Effector CD4-positive, alpha-beta T cell (primary cell): Measurements from ENCODE around the gene S100A13.
"Not testable (repeated sequence)": the region's sequence is repeated elsewhere in the genome, so short reads cannot be mapped to it uniquely, and the experiment has no call there.

Experiments used
- DNase-seq: peaks from one replicate; pipeline ENCODE4 v3.0.0-alpha.2; 2020

The S100A13 gene

DNA sequence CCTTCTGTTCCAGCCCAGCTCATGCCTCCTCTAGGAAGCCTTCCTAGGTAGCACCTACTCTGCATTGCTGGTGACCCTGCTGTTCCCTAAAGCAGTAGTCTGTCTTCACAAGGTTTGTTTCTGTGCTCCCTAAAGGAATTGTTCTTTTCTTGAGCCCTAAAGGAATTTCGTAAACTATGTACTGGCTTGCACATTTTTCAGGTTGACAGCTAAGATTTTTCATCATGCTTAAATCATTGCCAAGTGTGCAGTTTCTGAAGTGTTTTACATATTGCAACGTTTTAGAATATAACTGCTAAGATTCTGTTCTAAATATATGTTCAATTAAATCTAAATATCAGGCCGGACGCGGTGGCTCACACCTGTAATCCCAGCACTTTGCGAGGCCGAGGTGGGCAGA is 27.5 kb downstream of the S100A13 start:
- no peak for DNase-seq

DNA sequence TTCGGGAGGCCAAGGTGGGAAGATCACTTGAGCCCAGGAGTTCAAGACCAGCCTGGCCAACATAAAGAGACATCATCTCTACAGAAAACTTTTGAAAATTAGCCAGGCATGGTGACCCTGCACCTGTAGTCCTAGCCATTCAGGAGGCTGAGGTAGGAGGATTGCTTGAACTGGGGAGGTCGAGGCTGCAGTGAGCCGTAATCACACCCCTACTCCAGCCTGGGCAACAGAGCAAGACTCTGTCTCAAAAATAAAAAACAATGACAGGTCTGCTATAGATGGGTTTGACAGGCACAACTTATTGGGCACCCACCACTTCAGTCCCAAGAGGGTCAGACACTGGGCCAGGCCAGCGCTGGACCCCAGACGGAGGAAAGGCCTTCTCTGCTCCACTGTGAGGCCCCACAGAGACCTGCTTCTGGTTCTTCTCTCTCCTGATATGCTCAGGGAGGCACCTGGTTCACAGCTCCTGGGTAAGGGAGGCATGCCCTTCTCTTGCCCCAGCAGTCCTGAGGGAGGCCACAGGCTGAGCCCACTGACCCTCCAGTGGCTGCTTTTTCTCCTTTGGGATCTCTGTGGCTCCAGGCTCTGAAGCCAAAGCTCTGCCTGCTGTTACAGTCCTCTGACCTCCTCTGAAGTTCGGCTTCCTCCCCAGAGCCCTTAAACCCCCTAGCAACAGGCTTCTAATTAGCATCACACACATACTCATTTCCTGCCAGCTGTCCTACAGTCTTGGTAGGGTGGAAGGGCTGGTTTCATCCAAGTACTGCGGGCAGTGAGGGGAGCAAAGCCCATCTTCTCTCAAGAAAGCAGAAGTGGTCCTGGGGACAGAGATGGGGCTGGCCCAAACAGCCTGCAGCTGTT is 28.8 kb downstream of the S100A13 start:
- DNase-seq, result no peak

DNA sequence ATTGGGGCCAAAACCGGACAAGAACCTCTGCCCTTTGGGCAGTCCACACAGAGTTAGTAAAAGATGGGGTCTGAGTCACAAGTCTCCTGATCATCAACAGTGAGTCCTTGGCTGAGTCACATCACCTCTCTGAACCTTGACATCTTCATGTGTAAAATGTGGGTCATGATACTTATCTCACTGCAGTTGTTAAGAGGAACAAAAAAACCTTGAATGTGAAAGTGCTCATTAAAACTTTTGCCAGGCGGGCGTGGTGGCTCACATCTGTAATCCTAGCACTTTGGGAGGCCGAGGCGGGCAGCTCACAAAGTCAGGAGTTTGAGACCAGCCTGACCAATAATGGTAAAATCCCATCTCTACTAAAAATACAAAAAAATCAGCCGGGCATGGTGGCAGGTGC is 30.1 kb downstream of the S100A13 start:
- no peak for DNase-seq

DNA sequence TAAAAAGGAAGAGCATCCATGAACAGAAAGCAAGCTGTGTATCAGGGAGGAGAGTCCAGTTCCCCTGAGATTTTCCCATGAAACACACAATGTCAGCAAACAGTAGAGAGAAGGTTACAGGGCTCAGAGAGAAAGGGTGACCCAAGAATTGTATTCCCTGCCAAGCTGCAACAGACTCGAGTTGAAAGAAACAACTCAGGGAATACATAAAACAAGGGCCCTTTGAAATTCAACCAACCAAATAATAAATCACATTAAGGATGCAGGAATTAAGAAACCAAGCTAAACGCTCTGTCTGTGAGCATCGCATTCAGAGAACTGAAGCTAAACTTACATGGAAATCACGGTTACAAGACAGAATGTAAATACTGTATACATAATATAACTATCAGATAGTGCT is 34.6 kb downstream of the S100A13 start:
- DNase-seq, result no peak

DNA sequence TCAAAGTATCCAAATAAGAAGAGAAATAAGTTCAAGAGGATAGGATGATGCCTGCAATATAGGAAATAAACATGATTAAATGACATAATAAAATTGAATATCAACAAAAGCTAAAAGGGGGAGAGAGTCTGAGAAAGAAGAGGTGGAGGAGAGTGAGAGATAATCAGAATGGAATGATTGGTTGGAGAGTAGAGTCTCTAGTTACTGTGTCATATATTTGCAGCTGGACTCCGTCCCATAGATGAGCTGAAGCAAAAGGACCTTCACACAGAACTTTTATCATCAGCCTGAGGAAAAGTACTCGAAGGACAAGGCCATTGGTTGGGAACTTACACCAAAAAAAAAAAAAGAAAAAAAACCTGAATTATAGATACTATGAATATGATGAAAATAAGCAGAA is 38.8 kb downstream of the S100A13 start:
- no peak for DNase-seq

DNA sequence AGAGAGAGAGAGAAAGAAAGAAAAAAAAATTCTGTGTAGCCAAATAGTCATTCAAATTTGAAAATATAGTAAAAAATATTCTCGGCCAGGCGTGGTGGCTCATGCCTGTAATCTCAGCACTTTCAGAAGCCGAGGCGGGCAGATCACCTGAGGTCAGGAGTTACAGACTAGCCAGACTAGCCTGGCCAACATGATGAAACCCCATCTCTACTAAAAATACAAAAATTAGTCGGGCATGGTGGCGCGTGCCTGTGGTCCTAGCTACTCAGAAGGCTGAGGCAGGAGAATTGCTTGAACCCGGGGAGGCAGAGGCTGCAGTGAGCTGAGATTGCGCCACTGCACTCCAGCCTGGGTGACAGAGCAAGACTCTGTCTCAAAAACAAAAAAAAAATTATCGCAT is 39.3 kb downstream of the S100A13 start:
- not testable (repeated sequence) for DNase-seq

DNA sequence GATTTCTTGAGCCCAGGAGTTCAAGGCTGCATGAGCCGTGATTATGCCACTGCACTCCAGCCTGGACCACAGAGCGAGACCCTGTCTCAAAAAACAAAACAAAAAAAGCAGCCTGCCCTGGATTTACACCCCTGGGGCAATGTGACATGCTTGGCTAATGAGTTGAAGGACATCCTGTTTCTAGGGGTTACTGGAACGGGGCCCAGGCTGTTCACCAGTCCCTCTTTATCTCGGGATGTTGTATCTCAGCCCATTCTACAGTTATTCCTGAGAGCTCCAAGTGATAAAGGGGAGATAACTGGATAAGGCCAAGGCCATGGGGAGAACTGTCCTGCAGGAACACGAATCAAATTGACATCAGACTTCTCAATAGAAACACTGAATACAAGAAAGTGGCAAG is 40.0 kb downstream of the S100A13 start:
- DNase-seq, result no peak

DNA sequence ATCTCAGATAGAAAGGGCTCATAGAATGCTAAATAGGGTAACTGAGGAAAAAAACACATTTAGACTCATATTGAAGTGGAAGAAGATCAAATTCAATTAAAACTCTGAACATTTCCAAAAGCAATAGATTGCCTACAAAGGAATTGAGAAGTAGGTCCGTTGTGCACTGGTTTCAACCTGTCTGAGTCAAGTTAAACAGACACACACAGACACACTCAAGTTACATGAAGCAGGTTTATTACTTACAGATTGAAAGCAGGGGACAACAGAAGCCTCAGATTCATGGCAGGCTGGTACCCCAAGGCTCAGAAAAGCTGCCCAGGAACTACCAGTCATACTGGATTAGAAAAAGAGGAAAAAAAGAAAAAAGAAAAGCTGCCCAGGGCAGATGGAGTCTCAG is 41.0 kb downstream of the S100A13 start:
- DNase-seq, result no peak

DNA sequence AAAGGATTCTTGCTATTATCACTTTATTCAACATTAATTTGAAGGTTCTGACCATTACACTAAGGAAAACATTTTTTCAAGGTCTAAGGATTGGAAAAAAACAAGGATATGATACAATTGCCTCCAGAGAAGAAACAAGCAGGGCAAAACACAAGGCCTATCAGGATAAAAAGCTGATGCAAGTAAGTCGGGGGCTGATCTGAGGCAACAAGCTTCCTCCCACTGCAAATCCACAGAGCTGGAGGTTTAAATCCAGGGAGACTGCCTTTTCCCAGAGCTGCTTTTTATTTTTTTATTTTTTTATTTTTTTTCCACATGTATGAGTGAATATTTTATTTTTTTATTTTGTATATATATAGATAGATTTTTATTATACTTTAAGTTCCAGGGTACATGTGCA is 42.3 kb downstream of the S100A13 start:
- no peak for DNase-seq

DNA sequence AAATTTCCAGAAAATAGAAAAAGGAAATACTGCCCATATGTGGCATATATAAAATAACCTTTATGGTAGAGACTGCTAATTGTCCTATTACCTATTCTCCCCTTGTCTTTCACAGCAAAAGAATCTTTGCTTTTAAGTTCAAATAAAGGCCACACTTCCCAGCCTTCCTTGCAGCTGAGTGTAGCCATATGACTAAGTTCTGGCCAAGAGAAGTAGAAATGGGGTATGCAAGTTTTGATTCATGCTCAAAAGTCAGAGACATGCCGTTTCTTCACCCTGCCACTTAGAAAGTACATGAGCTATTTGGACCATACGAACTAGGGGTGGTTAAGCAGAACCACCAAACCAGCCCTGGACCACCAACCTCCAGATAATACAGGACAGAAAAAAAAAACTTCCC is 43.3 kb downstream of the S100A13 start:
- DNase-seq, result no peak

DNA sequence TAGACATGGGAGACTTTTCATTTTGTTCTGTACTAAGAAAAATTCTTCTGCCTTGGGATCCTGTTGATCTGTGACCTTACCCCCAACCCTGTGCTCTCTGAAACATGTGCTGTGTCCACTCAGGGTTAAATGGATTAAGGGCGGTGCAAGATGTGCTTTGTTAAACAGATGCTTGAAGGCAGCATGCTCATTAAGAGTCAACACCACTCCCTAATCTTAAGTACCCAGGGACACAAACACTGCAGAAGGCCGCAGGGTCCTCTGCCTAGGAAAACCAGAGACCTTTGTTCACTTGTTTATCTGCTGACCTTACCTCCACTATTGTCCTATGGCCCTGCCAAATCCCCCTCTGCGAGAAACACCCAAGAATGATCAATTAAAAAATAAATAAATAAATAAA is 43.8 kb downstream of the S100A13 start:
- not testable (repeated sequence) for DNase-seq

DNA sequence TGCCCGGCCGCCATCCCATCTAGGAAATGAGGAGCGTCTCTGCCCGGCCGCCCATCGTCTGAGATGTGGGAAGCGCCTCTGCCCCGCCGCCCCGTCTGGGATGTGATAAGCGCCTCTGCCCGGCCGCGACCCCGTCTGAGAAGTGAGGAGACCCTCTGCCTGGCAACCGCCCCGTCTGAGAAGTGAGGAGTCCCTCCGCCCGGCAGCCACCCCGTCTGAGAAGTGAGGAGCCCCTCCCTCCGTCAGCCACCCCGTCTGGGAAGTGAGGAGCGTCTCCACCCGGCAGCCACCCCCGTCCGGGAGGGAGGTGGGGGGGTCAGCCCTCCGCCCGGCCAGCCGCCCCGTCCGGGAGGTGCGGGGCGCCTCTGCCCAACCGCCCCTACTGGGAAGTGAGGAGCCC is 44.5 kb downstream of the S100A13 start:
- not testable (repeated sequence) for DNase-seq

DNA sequence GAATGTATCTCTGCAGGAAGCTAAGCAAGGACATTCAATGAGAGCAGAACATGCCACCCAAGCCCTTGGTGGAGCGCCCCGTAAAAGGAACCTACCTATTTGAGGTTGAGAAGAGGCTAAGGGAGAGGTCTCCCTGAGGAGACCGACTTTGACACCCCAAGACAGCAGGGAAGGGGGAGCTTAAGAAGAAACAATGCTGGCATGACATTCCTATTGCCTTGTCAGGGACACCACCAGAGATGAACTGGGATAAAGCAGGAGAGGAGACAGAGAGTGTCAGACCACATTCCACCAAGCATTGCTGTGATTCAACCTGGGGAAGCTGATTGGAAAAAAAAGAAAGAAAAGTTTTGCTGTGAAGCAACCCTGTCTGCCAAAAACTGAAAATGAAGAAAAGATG is 48.4 kb downstream of the S100A13 start:
- DNase-seq, result no peak

DNA sequence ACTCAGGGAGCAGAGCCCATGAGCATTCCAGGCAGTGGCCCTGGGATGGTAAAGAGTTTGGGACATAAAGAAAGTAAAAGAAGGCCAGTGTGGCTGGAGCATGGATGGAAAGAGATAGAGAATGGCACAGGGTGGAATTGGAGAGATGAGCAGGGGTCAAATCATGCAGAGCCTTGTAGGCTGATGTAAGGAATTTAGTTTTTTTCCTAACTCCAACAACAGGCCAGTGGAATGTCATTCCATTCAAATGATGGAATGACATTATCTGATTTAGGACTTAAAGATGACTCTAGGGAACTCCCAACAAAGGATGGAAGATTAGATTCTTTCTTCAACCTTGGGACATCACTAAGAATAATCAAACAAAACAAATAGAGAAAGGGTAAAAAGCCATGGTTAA is 48.8 kb downstream of the S100A13 start:
- DNase-seq, result no peak

DNA sequence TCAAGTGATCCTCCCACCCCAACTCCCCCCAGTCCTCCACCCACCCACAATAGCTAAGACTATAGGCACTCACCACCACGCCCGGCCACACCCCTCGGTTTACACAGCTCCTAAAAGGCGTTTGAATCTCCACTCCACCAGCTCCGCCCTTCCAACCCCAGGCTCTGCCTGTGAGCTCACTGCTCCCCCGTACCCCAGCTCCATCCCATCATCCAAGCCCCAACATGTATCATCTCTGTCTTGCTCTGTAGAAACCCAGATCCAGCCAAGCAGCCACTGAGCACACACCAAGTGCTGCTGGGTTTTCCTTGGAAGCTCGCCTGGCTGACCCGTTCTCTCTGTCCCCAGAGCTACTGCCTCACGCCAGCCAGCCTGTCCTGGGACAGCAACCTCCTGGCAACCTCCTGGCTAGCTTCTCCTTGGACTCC is 49.7 kb downstream of the S100A13 start:
- DNase-seq, result no peak

DNA sequence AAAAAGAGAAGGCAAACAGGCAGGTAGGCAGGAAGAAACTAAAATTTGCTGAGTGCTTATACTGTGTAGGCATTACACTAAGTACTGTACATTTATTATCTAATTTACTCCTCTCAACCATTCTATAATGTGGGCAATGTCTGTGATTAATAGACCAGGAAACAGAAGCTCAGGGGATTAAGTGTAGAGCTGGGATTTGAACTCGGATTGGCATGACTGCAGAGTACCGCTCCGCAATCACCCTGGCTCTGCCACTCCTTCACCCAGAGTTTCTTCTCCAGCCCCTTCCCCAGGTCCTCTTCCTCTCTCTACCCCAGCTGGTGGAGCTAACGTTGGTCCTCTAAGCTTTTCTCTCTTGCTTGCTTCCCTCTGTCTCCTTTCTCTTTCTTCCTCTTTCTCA is 50.2 kb downstream of the S100A13 start:
- no peak for DNase-seq

DNA sequence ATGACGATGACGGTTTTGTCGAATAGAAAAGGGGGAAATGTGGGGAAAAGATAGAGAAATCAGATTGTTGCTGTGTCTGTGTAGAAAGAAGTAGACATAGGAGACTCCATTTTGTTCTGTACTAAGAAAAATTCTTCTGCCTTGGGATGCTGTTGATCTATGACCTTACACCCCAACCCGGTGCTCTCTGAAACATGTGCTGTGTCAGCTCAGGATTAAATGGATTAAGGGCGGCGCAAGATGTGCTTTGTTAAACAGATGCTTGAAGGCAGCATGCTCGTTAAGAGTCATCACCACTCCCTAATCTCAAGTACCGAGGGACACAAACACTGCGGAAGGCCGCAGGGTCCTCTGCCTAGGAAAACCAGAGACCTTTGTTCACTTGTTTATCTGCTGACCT is 51.8 kb downstream of the S100A13 start:
- not testable (repeated sequence) for DNase-seq

DNA sequence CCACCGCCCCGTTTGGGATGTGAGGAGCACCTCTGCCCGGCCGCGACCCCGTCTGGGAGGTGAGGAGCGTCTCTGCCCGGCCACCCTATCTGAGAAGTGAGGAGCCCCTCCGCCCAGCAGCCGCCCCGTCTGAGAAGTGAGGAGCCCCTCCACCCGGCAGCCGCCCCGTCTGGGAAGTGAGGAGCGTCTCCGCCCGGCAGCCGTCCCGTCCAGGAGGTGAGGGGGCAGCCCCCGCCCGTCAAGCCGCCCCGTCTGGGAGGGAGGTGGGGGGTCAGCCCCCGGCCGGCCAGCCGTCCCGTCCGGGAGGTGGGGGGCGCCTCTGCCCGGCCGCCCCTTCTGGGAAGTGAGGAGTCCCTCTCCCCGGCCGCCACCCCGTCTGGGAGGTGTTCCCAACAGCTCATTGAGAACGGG is 52.2 kb downstream of the S100A13 start:
- not testable (repeated sequence) for DNase-seq

DNA sequence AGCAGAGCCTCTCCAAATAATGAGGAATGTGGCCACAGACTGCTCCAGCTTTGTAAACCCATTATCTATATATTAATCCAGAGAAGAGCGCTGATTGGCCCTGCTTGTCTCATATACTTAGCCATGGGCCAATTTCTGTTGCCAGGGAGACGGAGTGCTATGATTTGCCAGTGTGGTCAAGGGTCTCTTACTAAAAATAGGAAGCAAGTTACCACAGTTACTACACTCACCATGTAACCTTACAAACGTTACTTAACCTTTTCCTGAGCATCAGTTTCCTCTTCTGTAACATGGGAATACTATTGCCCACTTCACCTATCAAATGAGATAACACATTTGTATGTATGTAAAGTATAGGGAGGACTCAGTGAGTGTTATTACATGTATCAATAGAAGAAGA is 54.0 kb downstream of the S100A13 start:
- DNase-seq, result no peak

DNA sequence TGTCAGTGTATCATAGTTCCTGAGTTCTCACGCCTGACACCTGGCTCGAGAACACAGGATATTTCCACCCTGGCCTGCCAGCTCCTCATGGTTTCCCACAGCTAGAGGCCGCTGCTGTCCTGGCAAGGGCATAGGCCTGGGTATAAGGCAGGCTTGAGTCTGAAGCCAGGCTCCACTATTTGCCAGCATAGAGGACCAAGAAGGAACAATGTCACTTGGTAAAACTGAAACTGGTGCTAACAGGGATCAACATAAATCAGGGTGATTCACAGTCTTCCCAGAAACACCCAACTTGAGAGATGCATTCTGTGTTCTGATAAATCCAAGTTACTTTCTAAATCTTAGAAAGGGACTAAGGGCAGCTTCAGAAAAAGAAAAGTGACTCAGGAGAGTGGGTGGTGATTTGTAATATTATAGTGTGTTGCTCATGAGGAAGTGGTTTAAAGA is 54.7 kb downstream of the S100A13 start:
- peak; percentile 26 for DNase-seq

DNA sequence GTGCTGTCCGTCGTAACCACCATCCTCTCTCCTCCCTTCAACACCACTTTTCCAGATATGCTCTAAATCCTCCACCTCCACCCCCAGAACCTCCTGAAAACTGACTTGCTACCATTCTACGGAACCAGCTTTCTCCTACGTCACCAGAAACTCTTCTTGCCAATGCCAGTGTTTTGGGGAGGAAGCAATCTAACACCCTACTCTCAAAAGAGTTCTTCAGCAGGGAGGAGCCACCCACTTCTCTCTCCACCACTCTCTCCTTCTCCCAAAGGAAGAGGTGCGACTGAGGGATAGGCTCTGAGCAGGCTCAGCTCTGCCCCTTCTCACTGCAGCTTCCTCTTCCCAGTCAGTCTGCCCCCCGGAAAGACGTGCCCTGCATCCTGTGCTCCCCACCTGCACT is 55.6 kb downstream of the S100A13 start:
- no peak for DNase-seq

DNA sequence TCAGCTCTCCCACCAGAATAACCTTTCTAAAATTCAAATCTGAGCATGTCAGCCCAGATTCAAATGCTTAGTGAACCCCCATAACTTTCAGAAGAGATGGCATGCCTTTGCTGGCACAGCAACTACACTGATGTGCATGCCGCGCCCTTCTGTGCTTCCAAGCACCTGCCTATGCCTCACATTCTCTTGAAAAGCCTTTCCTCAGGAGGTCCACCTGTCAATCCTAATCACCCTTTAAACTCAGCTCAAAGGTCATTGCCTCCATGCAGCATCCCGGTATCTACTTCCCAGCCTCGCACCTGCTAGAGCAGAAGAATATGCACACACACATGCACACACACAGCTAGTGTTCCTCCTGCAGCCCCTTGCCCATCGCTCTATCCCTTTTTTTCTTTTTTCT is 56.4 kb downstream of the S100A13 start:
- no peak for DNase-seq

DNA sequence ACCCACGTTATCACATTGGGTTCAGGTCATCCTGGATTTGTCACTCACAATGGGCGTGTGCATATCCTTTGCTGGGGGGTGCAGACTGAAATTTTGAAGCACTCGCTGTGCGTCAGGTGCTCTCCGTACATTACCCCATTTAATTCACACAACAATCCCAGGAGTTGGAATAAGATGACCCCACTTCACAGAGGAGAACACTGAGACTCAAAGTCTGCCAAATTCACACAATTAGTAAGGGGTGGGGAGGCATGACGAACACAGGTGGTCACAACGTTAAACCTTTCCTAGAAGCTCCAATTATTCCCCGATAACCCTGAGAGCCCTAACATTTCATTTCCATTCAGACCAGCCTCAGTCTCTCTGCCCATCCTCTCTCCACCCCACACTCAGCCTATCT is 57.8 kb downstream of the S100A13 start:
- no peak for DNase-seq
